Lung (tissue), 12 donors: ENCODE data around the gene BRMS1L. TPM values are rescaled to one million over a fixed set of nuclear protein-coding genes. Genes with fewer than 3 reads are reported as not detected.
A peak's percentile ranks its signal among the peaks of the same experiment; 100 is the strongest.

Experiments
- ATAC-seq: fragments of 200-7000 bp; cut with Tn5 transposase; one replicate; pipeline ENCODE4 v1.9.1; 2020; ENCODE audit warnings: moderate number of reproducible peaks; ENCODE audit not compliant: insufficient read depth, low FRiP score
- DNase-seq, 3 donors: peaks; one replicate each; pipeline ENCODE4 v3.0.0-alpha.2; 2013 to 2017
- H3K27ac ChIP-seq, 2 donors: one replicate each; pipeline ENCODE4 v1.5.1; 2013; ENCODE audit warnings: mild to moderate bottlenecking in 2 of 2, moderate library complexity in 2 of 2, control low read depth in 1 of 2, inconsistent platforms in 1 of 2, low read depth in 1 of 2, low read length in 1 of 2
- H3K27me3 ChIP-seq, 3 donors: one replicate each; pipeline ENCODE4 v1.5.1; 2013; ENCODE audit warnings: low read length in 2 of 3; ENCODE audit not compliant: control insufficient read depth in 3 of 3, insufficient read depth in 3 of 3
- H3K36me3 ChIP-seq, 4 donors: one replicate each; pipeline ENCODE4 v1.5.1; 2013; ENCODE audit warnings: low read length in 4 of 4, mild to moderate bottlenecking in 1 of 4, moderate library complexity in 1 of 4; ENCODE audit not compliant: control insufficient read depth in 4 of 4, insufficient read depth in 4 of 4
- H3K4me1 ChIP-seq, 5 donors: one replicate each; pipeline ENCODE4 v1.5.1; 2013; ENCODE audit warnings: low read length in 5 of 5, mild to moderate bottlenecking in 2 of 5, moderate library complexity in 1 of 5; ENCODE audit not compliant: control insufficient read depth in 5 of 5, insufficient read depth in 5 of 5
- H3K4me3 ChIP-seq: one replicate; pipeline ENCODE4 v1.5.1; 2013; ENCODE audit warnings: mild to moderate bottlenecking, control low read depth, moderate library complexity
- H3K9ac ChIP-seq, 2 donors: one replicate each; pipeline ENCODE4 v1.5.1; 2013; ENCODE audit warnings: low read length in 2 of 2, control low read depth in 1 of 2; ENCODE audit not compliant: insufficient read depth in 1 of 2
- H3K9me3 ChIP-seq, 4 donors: one replicate each; pipeline ENCODE4 v1.5.1; 2013; ENCODE audit warnings: low read length in 3 of 4, mild to moderate bottlenecking in 1 of 4, moderate library complexity in 1 of 4; ENCODE audit not compliant: control insufficient read depth in 4 of 4, insufficient read depth in 3 of 4
- CTCF ChIP-seq: IDR thresholded peaks from 2 replicates; pipeline ENCODE4 v1.5.1; 2012; ENCODE audit warnings: mild to moderate bottlenecking; ENCODE audit errors: control extremely low read depth, extremely low read depth
- WGBS, 2 donors: extraction: QIAGEN DNeasy Blood & Tissue Kit; methylation state at CpG; one replicate each; pipeline ENCODE4 v1.1.7; 2013; 5-methylcytosine and 5-hydroxymethylcytosine counted together
- polyA plus RNA-seq, 2 donors: library from polyadenylated mRNA; stranded (reverse); fragments of 200-250 nt; gene quantifications; one replicate each; pipeline ENCODE4 v1.2.1, GENCODE V29; 2013
- total RNA-seq, 2 donors: library from RNA; depleted of rRNA in 1 of 2; stranded (reverse); fragments of >200 nt in 1 of 2; gene quantifications; one replicate each; pipeline ENCODE4 v1.2.1, GENCODE V29; 2014 to 2021
- donor health status: control.
- donor health status: control.
- donor health status: Bipolar disorder and iron deficiency.
- donor health status: healthy.
- donor health status: DM: yes; HTN: yes; CAD: no.

Gene BRMS1L
- total and polyA plus RNA-seq, 4 donors, result 5.0 to 17.4 (median 6.3) TPM

DNA sequence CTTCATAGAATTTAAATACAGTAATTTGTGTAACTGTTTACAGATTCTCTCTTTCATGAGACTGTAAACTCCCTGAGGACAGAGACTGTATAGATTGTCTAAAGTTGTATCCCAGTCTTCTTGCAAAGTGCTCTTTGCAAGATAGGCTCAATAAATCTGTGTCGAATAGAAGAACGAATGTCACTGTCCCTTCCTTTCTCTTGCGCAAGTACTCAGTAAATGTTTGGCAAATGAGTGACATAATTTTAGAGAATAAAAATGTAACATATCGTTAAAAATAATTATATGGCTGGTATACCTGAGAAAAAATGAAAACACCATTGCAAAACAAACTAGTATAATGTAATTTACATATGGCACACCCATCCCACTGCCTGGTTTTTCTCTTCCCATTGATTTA is 15.2 kb upstream of the BRMS1L start:
- H3K9me3 ChIP-seq, result no peaks in the 10 kb centered on the region
- H3K4me1 ChIP-seq, result peaks cover 0 to 16% (median 4%) of the 10 kb centered on the region in 5 donors
- DNase-seq (no peak), ATAC-seq (no peak)
- 79 to 87% methylated on average over 4 of the region's 4 CpGs for WGBS, 2 donors
- no peak for TF ChIP-seq CTCF
- H3K27me3 ChIP-seq, result peaks cover 0 to 3% (median 0%) of the 10 kb centered on the region in 3 donors
- no peak overlapping the region for H3K27ac ChIP-seq
- H3K9ac ChIP-seq, result no peak overlapping the region
- H3K4me3 ChIP-seq, result no peak overlapping the region
- no peaks in the 10 kb centered on the region for H3K36me3 ChIP-seq

GRCh38 chr14:35814371-35815005 is 11.7 kb upstream of the BRMS1L start:
- Histone ChIP-seq H3K4me3 (no peak overlapping the region), H3K27ac (no peak overlapping the region), H3K27me3 (peaks cover 0 to 3% (median 0%) of the 10 kb centered on the region in 3 donors), H3K4me1 (no peaks in the 10 kb centered on the region), H3K36me3 (no peaks in the 10 kb centered on the region), H3K9ac (no peak overlapping the region), H3K9me3 (no peaks in the 10 kb centered on the region)
- TF ChIP-seq CTCF, result peak; percentile 28
- WGBS, 2 donors, result 32 to 38% methylated on average over 3 of the region's 3 CpGs
- DNase-seq (peak; percentile 31 to 41 (median 37)), ATAC-seq (no peak)

DNA sequence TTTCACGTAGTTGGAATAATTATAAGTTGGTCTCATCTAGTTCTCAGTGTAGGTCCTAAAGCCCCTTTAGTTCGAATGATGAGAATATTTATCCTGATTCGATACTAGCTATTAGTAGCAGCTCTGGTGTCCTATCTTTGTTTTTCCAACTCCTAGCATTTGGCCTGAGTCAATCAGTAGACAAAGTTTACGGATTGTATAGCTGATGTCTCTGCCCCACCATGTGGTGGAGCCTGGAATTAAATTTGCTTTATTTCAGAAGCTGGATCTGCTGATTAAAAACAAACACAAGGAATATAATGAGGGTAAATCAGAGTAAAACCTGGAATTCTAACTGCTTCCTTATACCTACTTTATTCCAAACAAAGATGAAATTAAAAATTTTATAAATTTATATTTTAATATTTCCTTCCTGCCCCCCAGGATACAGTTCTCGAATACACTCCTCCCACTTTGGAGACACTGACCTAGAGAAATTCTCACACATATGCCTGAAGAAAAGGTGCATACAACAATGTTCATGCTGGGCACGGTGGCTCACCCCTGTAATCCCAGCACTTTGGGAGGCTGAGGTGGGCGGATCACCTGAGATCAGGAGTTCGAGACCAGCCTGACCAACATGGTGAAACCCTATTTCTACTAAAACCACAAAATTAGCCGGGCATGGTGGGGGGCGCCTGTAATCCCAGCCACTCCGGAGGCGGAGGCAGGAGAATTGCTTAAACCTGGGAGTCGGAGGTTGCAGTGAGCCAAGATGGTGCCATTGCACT is 7.6 kb upstream of the BRMS1L start:
- Histone ChIP-seq H3K27ac (no peak overlapping the region), H3K36me3 (no peaks in the 10 kb centered on the region), H3K9ac (no peak overlapping the region), H3K9me3 (no peaks in the 10 kb centered on the region), H3K4me3 (no peak overlapping the region), H3K27me3 (peaks cover 0 to 3% (median 0%) of the 10 kb centered on the region in 3 donors), H3K4me1 (no peaks in the 10 kb centered on the region)
- DNase-seq, result peak; percentile 32 to 70 (median 63)
- WGBS, 2 donors, result 77 to 80% methylated on average over 13 of the region's 13 CpGs
- no peak for ATAC-seq
- peak; percentile 48 for TF ChIP-seq CTCF
